Neutrophil (primary cell): ENCODE measurements around the gene HMCN1.

Experiments used
- H3K27ac ChIP-seq: fragments of 200-600 bp; sonication (generic); 2 replicates; pipeline ENCODE4 v1.5.1; 2016; ENCODE audit warnings: mild to moderate bottlenecking, moderate library complexity
- H3K27me3 ChIP-seq: fragments of 200-600 bp; sonication (generic); 2 replicates; pipeline ENCODE4 v1.6.0; 2016; ENCODE audit warnings: mild to moderate bottlenecking
- H3K36me3 ChIP-seq: fragments of 200-600 bp; sonication (generic); 2 replicates; pipeline ENCODE4 v1.5.1; 2017
- H3K4me1 ChIP-seq, 2 experiments: fragments of 200-600 bp in 1 of 2; sonication (generic) in 1 of 2; 1 replicate in 1 of 2; 2 replicates in 1 of 2; pipeline versions ENCODE4 v1.5.1 to v1.6.1; 2013 to 2016; ENCODE audit warnings: low read depth in 1 of 2, low read length in 1 of 2, mild to moderate bottlenecking in 1 of 2, moderate library complexity in 1 of 2; ENCODE audit not compliant: control insufficient read depth in 1 of 2, insufficient read depth in 1 of 2
- H3K4me3 ChIP-seq, 2 experiments: fragments of 200-600 bp in 1 of 2; sonication (generic) in 1 of 2; 1 replicate in 1 of 2; 2 replicates in 1 of 2; pipeline ENCODE4 v1.5.1; 2013 to 2016; ENCODE audit warnings: low read depth in 1 of 2, low read length in 1 of 2, mild to moderate bottlenecking in 1 of 2, moderate library complexity in 1 of 2
- H3K9me3 ChIP-seq: fragments of 200-600 bp; sonication (generic); 2 replicates; pipeline ENCODE4 v1.5.1; 2016
- CTCF ChIP-seq: fragments of 200-600 bp; sonication (generic); IDR thresholded peaks from 2 replicates; pipeline ENCODE4 v1.5.1; 2016; ENCODE audit warnings: antibody characterized with exemption

HMCN1 gene

GRCh38 chr1:186026946-186027345 lies 292.8 kb downstream of the HMCN1 start:
- no peak for TF ChIP-seq CTCF
- H3K27ac ChIP-seq = no peak overlapping the region
- H3K4me1 ChIP-seq = no peaks in the 10 kb centered on the region
- no peaks in the 10 kb centered on the region for H3K27me3 ChIP-seq
- no peaks in the 10 kb centered on the region for H3K9me3 ChIP-seq
- no peak overlapping the region for H3K4me3 ChIP-seq
- H3K36me3 ChIP-seq = no peaks in the 10 kb centered on the region

- Histone ChIP-seq H3K27ac (no peak overlapping the region), H3K27me3 (no peaks in the 10 kb centered on the region), H3K9me3 (no peaks in the 10 kb centered on the region), H3K4me3 (no peak overlapping the region), H3K4me1 (no peaks in the 10 kb centered on the region), H3K36me3 (no peaks in the 10 kb centered on the region)
- TF ChIP-seq CTCF = no peak
These were observed 293.4 kb downstream of the HMCN1 start for GRCh38 chr1:186027621-186028020.

- TF ChIP-seq CTCF = no peak
- Histone ChIP-seq H3K27ac (no peak overlapping the region), H3K4me1 (no peaks in the 10 kb centered on the region)
These were observed 296.3 kb downstream of the HMCN1 start for GRCh38 chr1:186030453-186030852.

GRCh38 chr1:186033847-186034271 lies 299.7 kb downstream of the HMCN1 start:
- no peaks in the 10 kb centered on the region for H3K27me3 ChIP-seq
- no peak overlapping the region for H3K4me3 ChIP-seq
- H3K36me3 ChIP-seq = no peaks in the 10 kb centered on the region
- no peak for TF ChIP-seq CTCF
- no peaks in the 10 kb centered on the region for H3K4me1 ChIP-seq
- no peak overlapping the region for H3K27ac ChIP-seq
- no peaks in the 10 kb centered on the region for H3K9me3 ChIP-seq

More at GRCh38 chr1:186030453-186030852, 296.3 kb downstream of the HMCN1 start:
- Histone ChIP-seq H3K27me3 (no peaks in the 10 kb centered on the region), H3K9me3 (no peaks in the 10 kb centered on the region), H3K36me3 (no peaks in the 10 kb centered on the region), H3K4me3 (no peak overlapping the region)

GRCh38 chr1:186042230-186042629 lies 308.0 kb downstream of the HMCN1 start:
- no peaks in the 10 kb centered on the region for H3K4me1 ChIP-seq
- no peak overlapping the region for H3K4me3 ChIP-seq
- no peaks in the 10 kb centered on the region for H3K9me3 ChIP-seq
- H3K27ac ChIP-seq = no peak overlapping the region
- TF ChIP-seq CTCF = no peak
- no peaks in the 10 kb centered on the region for H3K27me3 ChIP-seq
- no peaks in the 10 kb centered on the region for H3K36me3 ChIP-seq

GRCh38 chr1:186043296-186043695 lies 309.1 kb downstream of the HMCN1 start:
- H3K27ac ChIP-seq = no peak overlapping the region
- H3K36me3 ChIP-seq = no peaks in the 10 kb centered on the region
- H3K4me3 ChIP-seq = no peak overlapping the region
- TF ChIP-seq CTCF = no peak
- no peaks in the 10 kb centered on the region for H3K9me3 ChIP-seq
- no peaks in the 10 kb centered on the region for H3K27me3 ChIP-seq
- no peaks in the 10 kb centered on the region for H3K4me1 ChIP-seq
